Skeletal muscle tissue (tissue), 4 donors: ENCODE measurements around the gene RNF212. TPM values are rescaled to one million over a fixed set of nuclear protein-coding genes. Genes with fewer than 3 reads are reported as not detected.

ENCODE experiments used
- H3K27ac ChIP-seq: one replicate; pipeline ENCODE4 v1.7.0; 2013; ENCODE audit warnings: mild to moderate bottlenecking, low read depth, low read length, inconsistent platforms
- H3K27me3 ChIP-seq, 3 donors: one replicate each; pipeline ENCODE4 v1.7.0; 2013; ENCODE audit warnings: low read length in 3 of 3; ENCODE audit not compliant: control insufficient read depth in 3 of 3, insufficient read depth in 3 of 3
- H3K36me3 ChIP-seq, 3 donors: one replicate each; pipeline ENCODE4 v1.7.0; 2013; ENCODE audit warnings: low read length in 3 of 3; ENCODE audit not compliant: control insufficient read depth in 3 of 3, insufficient read depth in 3 of 3
- H3K4me1 ChIP-seq, 3 donors: one replicate each; pipeline ENCODE4 v1.7.0; 2013; ENCODE audit warnings: low read length in 3 of 3, mild to moderate bottlenecking in 3 of 3; ENCODE audit not compliant: control insufficient read depth in 3 of 3, insufficient read depth in 3 of 3
- H3K4me3 ChIP-seq, 3 donors: one replicate each; pipeline ENCODE4 v1.7.0; 2013; ENCODE audit warnings: low read length in 3 of 3
- H3K9ac ChIP-seq, 3 donors: one replicate each; pipeline ENCODE4 v1.7.0; 2013; ENCODE audit warnings: low read length in 3 of 3, mild to moderate bottlenecking in 3 of 3, moderate library complexity in 2 of 3, low read depth in 1 of 3
- H3K9me3 ChIP-seq, 3 donors: one replicate each; pipeline ENCODE4 v1.7.0; 2013; ENCODE audit warnings: low read length in 3 of 3; ENCODE audit not compliant: control insufficient read depth in 3 of 3
- total RNA-seq: library from RNA; depleted of rRNA; stranded (reverse); fragments of >200 nt; gene quantifications from one replicate; pipeline ENCODE4 v1.2.3, GENCODE V29; 2014
- donor health status: Osteomylitis.

RNF212 gene
- total RNA-seq, 1 donor from 2014 or later = 3.7 TPM

DNA sequence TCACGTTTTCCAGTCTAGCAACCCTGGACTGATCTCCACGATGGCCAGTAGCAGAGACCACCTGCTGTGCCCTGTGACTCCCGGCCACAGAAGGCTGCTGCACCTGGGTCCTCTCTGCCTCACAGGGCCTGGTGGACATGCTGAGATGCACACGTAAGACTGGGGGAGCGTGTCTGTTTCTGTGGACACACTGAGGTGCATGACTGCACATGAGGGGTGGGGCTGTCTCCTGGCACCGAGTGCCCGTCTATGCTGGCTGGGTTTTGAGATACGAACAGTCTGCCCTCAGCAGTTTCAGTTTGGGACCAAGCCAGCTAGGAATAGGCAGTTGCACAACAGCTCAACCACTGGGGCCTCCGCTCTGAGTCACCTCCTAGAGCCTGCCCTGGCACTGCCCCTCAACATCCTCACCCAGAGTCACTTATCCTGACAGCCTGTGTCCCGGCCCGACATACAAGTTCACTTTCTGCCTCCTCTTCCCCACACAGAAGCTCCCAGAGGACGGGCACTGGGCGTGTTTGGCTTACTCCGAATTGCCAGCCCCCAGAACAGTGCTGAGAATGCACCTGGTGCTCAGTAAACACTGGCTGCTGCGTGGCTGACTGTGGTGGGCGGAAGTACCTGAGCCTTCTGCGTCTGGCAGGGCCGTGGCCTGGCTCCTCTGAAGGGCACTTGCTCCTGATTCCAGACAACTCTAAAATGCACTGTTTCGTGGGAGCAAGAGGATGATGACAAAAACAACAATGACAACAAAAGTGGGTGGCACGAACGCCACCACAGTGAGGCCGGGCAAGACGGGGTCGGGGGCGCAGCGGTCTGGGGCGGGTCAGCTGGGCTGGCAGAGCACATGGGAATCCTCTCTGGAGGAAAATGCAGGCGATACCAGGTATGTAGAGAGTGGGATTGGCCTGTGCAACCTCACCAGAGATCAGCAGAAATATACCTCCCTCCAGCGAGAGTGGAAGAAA, 30.9 kb downstream of the RNF212 start:
- peaks cover 0 to 5% (median 0%) of the 10 kb centered on the region in 3 donors for H3K4me1 ChIP-seq
- H3K9me3 ChIP-seq = no peaks in the 10 kb centered on the region
- no peak overlapping the region for H3K9ac ChIP-seq
- no peaks in the 10 kb centered on the region for H3K36me3 ChIP-seq
- H3K27ac ChIP-seq = no peak overlapping the region
- no peak overlapping the region for H3K4me3 ChIP-seq
- peaks cover 48 to 63% (median 50%) of the 10 kb centered on the region in 3 donors for H3K27me3 ChIP-seq

DNA sequence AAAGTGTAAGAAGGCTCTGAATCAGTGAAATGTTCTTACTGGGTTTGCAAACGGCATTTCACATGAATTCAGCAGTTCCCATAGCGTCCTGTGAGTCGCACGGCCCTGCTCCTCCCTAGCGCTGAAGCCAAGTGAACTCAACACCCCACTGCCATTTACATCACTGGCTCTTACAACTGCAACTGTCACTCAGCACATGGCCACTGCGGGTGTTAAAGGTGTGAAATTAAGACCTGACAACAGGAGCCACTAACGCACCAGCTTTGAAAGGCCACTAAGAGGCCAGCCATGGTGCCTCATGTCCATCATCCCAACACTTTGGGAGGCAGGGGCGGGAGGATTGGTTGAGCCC, 31.7 kb downstream of the RNF212 start:
- H3K9me3 ChIP-seq = no peaks in the 10 kb centered on the region
- H3K27me3 ChIP-seq = peaks cover 49 to 66% (median 52%) of the 10 kb centered on the region in 3 donors
- H3K9ac ChIP-seq = no peak overlapping the region
- H3K4me3 ChIP-seq = no peak overlapping the region
- H3K4me1 ChIP-seq = peaks cover 0 to 5% (median 0%) of the 10 kb centered on the region in 3 donors
- H3K36me3 ChIP-seq = no peaks in the 10 kb centered on the region
- H3K27ac ChIP-seq = no peak overlapping the region

DNA sequence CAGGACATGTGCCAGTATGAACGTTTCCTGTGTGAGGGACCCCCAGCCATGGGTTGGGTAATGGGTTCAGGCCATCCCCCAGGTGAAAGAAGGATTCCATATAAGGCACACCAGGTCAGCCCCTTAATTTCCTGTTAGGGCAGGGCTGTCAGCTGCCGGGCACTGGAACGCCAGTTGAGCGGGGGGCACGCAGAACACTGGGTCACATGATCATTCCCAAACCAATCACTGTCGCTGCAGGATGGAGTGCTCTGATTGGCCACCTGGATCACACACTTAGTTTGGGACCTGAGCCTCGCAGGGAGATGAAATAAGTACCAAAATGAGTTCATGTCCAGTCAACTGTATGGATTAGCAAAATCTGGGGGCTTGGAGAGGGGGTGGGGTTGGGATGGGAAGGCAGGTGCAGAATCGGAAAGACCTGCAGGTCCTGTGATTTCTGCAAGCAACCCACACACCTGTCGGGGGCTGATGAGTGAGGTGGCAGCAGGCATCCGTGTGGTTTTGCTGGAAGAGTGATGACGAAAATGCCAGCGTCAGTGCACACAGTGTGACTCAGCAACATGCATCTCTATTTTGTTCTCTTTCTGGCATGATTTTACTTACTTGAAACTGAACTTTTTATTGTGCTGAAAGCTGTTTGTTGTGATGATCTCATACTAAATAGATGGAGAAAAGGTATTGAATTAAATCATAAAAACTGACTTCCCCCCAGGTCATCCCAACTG, 32.2 kb downstream of the RNF212 start:
- Histone ChIP-seq H3K9me3 (no peaks in the 10 kb centered on the region), H3K27ac (no peak overlapping the region), H3K4me3 (no peak overlapping the region), H3K4me1 (peaks cover 0 to 5% (median 0%) of the 10 kb centered on the region in 3 donors), H3K9ac (no peak overlapping the region), H3K36me3 (no peaks in the 10 kb centered on the region), H3K27me3 (peaks cover 50 to 68% (median 51%) of the 10 kb centered on the region in 3 donors)

DNA sequence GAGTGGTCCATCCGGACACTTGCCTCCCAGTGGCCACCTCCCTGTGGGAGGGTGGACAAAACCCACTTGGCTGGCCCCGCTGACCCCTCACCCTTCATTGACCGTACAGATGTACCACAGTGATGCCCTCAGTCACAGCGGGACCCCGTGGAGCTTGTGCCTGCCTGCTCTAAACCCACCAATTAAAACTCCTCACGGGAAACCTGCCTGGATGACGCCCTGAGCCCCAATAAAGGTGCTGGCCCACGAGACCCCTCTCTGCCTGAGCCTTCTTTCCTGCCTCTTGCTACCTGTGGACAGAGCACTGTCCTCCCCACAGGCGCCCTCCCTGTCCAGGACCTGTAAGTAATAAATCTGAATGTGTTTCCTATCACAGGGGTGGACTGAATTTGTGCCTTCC, 32.9 kb downstream of the RNF212 start:
- Histone ChIP-seq H3K4me3 (no peak overlapping the region), H3K4me1 (peaks cover 0 to 5% (median 0%) of the 10 kb centered on the region in 3 donors), H3K9me3 (no peaks in the 10 kb centered on the region), H3K9ac (no peak overlapping the region), H3K27ac (no peak overlapping the region), H3K36me3 (no peaks in the 10 kb centered on the region), H3K27me3 (peaks cover 45 to 66% (median 46%) of the 10 kb centered on the region in 3 donors)

DNA sequence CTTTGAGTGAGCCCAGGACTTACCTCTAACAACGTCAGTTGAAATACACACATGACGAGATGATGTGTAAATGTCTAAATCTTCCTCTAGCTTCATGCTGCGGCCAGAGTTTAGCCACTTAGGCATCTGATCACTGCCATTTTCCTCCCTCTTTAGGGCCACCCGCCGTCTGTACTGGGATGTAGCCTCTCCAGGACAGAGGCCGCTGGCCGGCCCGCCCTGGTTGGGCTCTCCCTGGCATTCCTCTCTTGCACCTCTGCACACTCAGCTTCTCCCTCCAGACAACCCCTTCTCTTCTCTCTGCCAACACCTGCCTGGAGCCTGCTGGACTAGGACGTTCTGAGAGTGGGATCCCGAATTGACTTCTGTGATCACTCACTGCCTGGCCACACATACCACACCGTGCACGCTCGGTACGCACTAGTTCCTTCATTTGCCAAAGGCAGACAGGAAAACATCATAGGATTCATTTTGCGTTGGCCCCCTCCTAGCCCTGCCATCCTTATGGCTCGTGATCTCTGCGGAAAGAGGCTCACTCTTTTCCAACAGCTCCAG, 33.6 kb downstream of the RNF212 start:
- H3K9ac ChIP-seq = no peak overlapping the region
- peaks cover 0 to 5% (median 0%) of the 10 kb centered on the region in 3 donors for H3K4me1 ChIP-seq
- H3K27me3 ChIP-seq = peaks cover 39 to 68% (median 45%) of the 10 kb centered on the region in 3 donors
- H3K9me3 ChIP-seq = no peaks in the 10 kb centered on the region
- no peaks in the 10 kb centered on the region for H3K36me3 ChIP-seq
- H3K27ac ChIP-seq = no peak overlapping the region
- H3K4me3 ChIP-seq = no peak overlapping the region

DNA sequence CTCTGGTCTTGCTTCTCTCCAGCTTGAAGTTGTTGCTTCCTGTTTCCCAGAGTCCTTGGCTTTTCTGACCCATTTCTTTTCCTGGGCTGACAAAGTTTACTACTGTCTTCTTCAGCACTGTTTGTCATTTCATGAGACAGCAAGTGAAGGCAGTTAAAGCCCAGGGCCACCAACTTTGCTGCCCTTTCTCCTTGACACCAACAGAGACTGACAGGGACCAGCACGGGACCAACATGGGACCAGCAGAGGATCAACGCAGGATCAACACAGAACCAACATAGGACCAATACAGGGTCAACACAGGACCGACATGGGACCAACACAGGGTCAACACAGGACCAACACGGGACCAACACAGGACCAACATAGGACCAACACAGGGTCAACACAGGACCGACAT, 34.9 kb downstream of the RNF212 start:
- H3K27me3 ChIP-seq = peaks cover 44 to 75% (median 48%) of the 10 kb centered on the region in 3 donors
- H3K36me3 ChIP-seq = no peaks in the 10 kb centered on the region
- peaks cover 0 to 5% (median 0%) of the 10 kb centered on the region in 3 donors for H3K4me1 ChIP-seq
- H3K27ac ChIP-seq = no peak overlapping the region
- H3K9me3 ChIP-seq = no peaks in the 10 kb centered on the region
- no peak overlapping the region for H3K4me3 ChIP-seq
- no peak overlapping the region for H3K9ac ChIP-seq

DNA sequence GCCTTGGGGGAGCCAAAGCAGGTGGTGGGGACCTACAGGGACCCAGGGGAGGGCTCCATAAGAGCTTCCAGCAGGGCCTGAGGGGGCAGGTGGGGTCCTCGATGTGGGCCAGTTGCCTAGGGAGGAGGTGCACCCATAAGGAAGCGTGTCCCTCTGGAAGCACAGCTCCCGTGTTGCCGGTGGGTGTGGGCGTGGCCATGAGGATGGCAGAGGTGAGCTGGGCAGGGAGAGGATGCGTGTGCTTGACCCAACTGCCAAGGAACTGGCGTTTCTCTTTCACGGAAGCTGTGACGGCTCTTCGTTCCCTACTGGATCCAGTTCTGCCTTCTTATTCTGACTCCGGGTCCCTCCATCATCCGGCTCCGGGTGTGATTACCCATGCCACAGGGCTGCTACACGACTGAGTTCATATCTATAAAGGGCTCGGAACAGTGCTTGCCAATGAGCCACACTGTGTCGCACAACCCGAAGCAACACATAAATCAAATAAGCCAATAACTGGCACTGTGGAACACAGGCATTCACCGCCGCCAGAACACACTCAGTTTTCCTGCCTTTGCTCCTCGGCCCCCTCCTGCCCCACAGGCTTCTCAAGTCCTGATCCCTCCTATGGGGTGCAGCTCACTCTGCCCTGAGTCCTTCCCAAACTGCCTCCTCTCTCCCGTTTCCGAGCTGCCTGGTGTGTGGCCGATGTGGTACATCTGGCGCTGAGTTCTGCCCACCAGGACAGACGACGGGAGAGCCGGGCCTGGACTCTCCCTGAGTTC, 35.5 kb downstream of the RNF212 start:
- Histone ChIP-seq H3K36me3 (no peaks in the 10 kb centered on the region), H3K27ac (no peak overlapping the region), H3K4me1 (peaks cover 0 to 5% (median 0%) of the 10 kb centered on the region in 3 donors), H3K4me3 (no peak overlapping the region), H3K27me3 (peaks cover 42 to 78% (median 48%) of the 10 kb centered on the region in 3 donors), H3K9me3 (no peaks in the 10 kb centered on the region), H3K9ac (no peak overlapping the region)

DNA sequence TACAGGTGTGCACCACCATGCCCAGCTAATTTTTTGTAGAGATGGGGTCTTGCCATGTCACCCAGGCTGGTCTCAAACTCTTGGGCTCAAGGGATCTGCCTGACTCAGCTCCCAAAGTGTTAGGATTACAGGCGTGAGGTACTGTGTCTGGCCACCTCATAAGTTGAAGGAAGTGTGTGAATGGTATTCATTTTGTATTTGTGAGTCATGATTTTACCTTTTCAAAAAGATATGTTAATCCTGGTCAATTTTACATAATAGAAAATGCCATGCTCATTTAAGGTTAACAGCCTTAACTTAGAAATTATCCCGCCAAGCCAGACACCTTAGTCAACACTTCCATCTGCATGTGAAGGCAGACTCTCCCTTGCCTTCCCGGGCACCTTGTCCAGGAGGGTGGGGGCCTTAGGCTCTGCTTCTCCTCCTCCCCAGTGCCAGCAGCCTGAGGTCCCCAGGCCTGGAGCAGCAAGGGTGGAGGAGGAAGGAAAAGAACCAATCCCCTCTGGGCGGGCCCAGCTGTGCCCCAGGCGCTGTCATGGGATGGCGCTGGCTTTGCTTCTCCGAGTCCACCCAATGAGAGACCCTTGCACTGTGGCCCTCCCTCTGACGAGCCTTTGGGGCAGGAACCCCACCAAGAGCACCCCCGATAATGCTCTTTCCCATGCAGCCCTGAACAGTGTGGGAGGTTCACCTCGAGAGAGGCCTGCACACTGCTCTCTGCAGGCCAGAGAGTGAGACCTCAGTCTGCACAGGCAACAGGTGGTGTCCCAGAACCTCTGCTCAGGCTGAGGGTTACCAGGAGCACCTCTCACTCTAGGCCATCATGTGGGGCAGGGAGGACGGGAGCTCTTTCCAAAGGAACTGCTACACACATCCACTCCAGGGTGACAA, 37.3 kb downstream of the RNF212 start:
- Histone ChIP-seq H3K9me3 (no peaks in the 10 kb centered on the region), H3K4me3 (no peak overlapping the region), H3K27me3 (peaks cover 28 to 63% (median 34%) of the 10 kb centered on the region in 3 donors), H3K9ac (no peak overlapping the region), H3K4me1 (no peaks in the 10 kb centered on the region), H3K27ac (no peak overlapping the region), H3K36me3 (no peaks in the 10 kb centered on the region)

DNA sequence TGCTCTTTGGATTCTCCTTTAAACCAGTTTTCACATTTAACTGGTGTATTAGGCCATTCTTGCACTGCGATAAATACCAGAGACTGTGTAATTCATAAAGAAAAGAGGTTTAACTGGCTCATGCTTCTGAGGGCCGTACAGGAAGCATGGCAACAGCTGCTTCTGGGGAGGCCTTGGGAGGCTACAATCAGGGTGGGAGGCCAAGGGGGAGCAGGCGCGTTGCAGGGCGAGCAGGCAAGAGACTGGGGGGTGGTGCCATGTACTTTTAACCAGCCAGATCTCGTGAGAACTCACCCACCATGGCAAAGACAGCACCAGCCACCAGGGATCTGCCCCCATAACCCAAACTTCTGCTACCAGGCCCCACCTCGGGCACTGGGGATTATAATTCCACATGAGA, 38.1 kb downstream of the RNF212 start:
- H3K4me1 ChIP-seq = no peaks in the 10 kb centered on the region
- no peak overlapping the region for H3K27ac ChIP-seq
- H3K9me3 ChIP-seq = no peaks in the 10 kb centered on the region
- peaks cover 20 to 58% (median 26%) of the 10 kb centered on the region in 3 donors for H3K27me3 ChIP-seq
- no peak overlapping the region for H3K9ac ChIP-seq
- no peaks in the 10 kb centered on the region for H3K36me3 ChIP-seq
- no peak overlapping the region for H3K4me3 ChIP-seq
